Tibial nerve (tissue), 4 donors: Measurements from ENCODE around the gene PDZD4. TPM values are rescaled to one million over a fixed set of nuclear protein-coding genes. Genes with fewer than 3 reads are reported as not detected.
A peak's percentile ranks its signal among the peaks of the same experiment; 100 is the strongest.

Source experiments
- DNase-seq, 2 donors: peaks; one replicate each; pipeline ENCODE4 v3.0.0-alpha.2; 2019; ENCODE audit warnings: low spot score in 2 of 2
- H3K27ac ChIP-seq, 4 donors: fragments of 200-600 bp; sonication (generic) in 3 of 4; one replicate each; pipeline ENCODE4 v1.5.1; 2017 to 2019; ENCODE audit warnings: mild to moderate bottlenecking in 1 of 4
- H3K27me3 ChIP-seq, 2 donors: fragments of 200-600 bp; sonication (generic) in 1 of 2; one replicate each; pipeline versions ENCODE4 v1.5.1 to v1.6.0; 2017 to 2019
- H3K36me3 ChIP-seq, 3 donors: fragments of 200-600 bp; sonication (generic); one replicate each; pipeline ENCODE4 v1.5.1; 2018 to 2019
- H3K4me1 ChIP-seq, 4 donors: fragments of 200-600 bp; sonication (generic) in 3 of 4; one replicate each; pipeline ENCODE4 v1.5.1; 2017 to 2019
- H3K4me3 ChIP-seq, 4 donors: fragments of 200-600 bp; sonication (generic) in 3 of 4; one replicate each; pipeline ENCODE4 v1.5.1; 2017 to 2019; ENCODE audit warnings: mild to moderate bottlenecking in 1 of 4, moderate library complexity in 1 of 4
- H3K9me3 ChIP-seq, 4 donors: fragments of 200-600 bp; sonication (generic) in 3 of 4; one replicate each; pipeline ENCODE4 v1.5.1; 2017 to 2019
- EP300 ChIP-seq, 2 donors: sonication (generic); formaldehyde crosslinking; IDR thresholded peaks; one replicate each; pipeline ENCODE4 v1.6.1; 2017; ENCODE audit warnings: antibody characterized with exemption in 2 of 2, mild to moderate bottlenecking in 1 of 2
- POLR2A ChIP-seq, 2 donors: fragments of 450-650 bp; IDR thresholded peaks; one replicate each; pipeline ENCODE4 v1.6.1; 2017; ENCODE audit warnings: antibody characterized with exemption in 2 of 2, mild to moderate bottlenecking in 2 of 2, moderate library complexity in 2 of 2
- WGBS, 2 donors: methylation state at CpG; one replicate each; pipeline ENCODE4 v1.1.5; 2018; 5-methylcytosine and 5-hydroxymethylcytosine counted together
- total RNA-seq, 4 donors: library from RNA; depleted of rRNA; stranded (reverse); fragments of >200 nt; gene quantifications; one replicate each; pipeline ENCODE4 v1.1.0, GENCODE V29; 2016
- TF ChIP-seq, protein P1 (sequence below), 5 experiments: fragments of 200-600 bp in 3 of 5; fragments of 450-650 bp in 2 of 5; sonication (generic) in 3 of 5; IDR thresholded peaks; one replicate each; pipeline ENCODE4 v1.5.1; 2016 to 2019; ENCODE audit warnings: antibody characterized with exemption in 5 of 5, mild to moderate bottlenecking in 3 of 5, moderate library complexity in 2 of 5

The PDZD4 gene
- total RNA-seq, 4 donors from 2014 or later, result 19.9 to 24.6 (median 21.2) TPM

DNA sequence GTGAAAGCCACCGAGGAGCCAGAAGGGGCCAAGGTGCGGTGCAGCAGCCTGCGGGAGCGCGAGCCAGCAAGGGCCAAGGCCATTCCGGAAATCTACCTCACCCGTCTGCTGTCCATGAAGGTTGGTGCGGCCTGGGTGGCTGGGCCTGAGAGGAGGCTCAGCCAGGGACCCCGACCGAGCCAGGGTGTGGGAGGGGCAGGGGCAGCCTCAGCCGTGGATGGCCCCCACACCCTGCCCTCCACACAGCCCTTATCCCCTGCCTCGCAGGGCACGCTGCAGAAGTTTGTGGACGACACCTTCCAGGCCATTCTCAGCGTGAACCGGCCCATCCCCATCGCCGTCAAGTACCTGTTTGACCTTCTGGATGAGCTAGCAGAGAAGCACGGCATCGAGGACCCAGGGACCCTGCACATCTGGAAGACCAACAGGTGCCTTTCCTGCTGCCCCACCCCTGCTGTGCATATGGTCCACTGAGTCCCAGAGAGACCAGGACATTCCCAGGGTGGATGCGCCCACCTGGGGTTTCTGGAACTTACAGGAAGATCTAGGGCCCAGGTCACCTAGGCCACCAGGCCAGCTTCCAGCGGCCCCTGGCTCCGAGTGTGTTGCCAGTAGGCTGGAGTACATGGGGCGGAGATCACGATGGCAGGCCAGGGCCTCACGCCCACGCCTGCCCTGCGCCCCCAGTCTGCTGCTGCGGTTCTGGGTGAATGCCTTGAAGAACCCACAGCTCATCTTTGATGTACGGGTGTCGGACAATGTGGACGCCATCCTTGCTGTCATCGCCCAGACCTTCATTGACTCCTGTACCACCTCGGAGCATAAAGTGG is 52.9 kb downstream of the PDZD4 start:
- DNase-seq, result no peak
- no peak for TF ChIP-seq POLR2A (IDR thresholded peaks at IDR 0.05)
- TF ChIP-seq EP300 (IDR thresholded peaks at IDR 0.05), result no peak
- TF ChIP-seq, protein P1, sequence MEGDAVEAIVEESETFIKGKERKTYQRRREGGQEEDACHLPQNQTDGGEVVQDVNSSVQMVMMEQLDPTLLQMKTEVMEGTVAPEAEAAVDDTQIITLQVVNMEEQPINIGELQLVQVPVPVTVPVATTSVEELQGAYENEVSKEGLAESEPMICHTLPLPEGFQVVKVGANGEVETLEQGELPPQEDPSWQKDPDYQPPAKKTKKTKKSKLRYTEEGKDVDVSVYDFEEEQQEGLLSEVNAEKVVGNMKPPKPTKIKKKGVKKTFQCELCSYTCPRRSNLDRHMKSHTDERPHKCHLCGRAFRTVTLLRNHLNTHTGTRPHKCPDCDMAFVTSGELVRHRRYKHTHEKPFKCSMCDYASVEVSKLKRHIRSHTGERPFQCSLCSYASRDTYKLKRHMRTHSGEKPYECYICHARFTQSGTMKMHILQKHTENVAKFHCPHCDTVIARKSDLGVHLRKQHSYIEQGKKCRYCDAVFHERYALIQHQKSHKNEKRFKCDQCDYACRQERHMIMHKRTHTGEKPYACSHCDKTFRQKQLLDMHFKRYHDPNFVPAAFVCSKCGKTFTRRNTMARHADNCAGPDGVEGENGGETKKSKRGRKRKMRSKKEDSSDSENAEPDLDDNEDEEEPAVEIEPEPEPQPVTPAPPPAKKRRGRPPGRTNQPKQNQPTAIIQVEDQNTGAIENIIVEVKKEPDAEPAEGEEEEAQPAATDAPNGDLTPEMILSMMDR (IDR thresholded peaks at IDR 0.05), result no peak

DNA sequence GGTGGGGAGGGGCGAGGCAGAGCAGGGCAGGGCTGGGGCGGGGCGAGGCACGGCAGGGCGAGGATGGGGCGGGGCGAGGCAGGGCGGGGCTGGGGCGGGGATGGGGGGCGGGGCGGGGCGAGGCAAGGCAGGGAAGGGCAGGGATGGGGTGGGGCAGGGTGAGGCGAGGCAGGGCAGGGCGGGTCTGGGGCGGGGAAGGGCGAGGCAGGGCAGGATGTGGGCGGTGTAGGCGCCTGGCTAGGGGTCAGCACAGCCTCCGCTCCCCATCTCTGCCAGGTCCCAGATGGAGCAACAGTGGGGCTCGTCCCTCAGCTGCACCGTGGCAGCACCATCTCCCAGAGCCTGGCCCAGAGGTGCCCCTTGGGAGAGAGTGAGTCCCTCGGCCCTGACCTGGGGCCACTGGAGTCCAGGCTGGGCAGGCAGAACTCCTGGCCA is 53.7 kb downstream of the PDZD4 start:
- Histone ChIP-seq H3K36me3 (peaks cover 0 to 20% (median 0%) of the 10 kb centered on the region in 3 donors), H3K4me3 (no peak overlapping the region), H3K9me3 (no peaks in the 10 kb centered on the region), H3K4me1 (peaks cover 0 to 26% (median 11%) of the 10 kb centered on the region in 4 donors), H3K27me3 (peaks cover 0 to 4% of the 10 kb centered on the region in 2 donors), H3K27ac (peak overlapping the region in 1 of 4 donors; percentile 37)
- no peak for TF ChIP-seq EP300 (IDR thresholded peaks at IDR 0.05)
- 49 to 70% methylated on average over 6 to 15 of the region's 22 CpGs for WGBS, 2 donors
- DNase-seq, result no peak

More for the DNA sequence above, 52.9 kb downstream of the PDZD4 start:
- WGBS, 2 donors, result 80 to 91% methylated on average over 2 to 21 of the region's 34 CpGs
- Histone ChIP-seq H3K4me3 (no peak overlapping the region), H3K27ac (peak overlapping the region in 1 of 4 donors; percentile 37), H3K36me3 (peaks cover 0 to 20% (median 0%) of the 10 kb centered on the region in 3 donors), H3K27me3 (peaks cover 0 to 4% of the 10 kb centered on the region in 2 donors), H3K9me3 (no peaks in the 10 kb centered on the region), H3K4me1 (peaks cover 0 to 23% (median 11%) of the 10 kb centered on the region in 4 donors)

DNA sequence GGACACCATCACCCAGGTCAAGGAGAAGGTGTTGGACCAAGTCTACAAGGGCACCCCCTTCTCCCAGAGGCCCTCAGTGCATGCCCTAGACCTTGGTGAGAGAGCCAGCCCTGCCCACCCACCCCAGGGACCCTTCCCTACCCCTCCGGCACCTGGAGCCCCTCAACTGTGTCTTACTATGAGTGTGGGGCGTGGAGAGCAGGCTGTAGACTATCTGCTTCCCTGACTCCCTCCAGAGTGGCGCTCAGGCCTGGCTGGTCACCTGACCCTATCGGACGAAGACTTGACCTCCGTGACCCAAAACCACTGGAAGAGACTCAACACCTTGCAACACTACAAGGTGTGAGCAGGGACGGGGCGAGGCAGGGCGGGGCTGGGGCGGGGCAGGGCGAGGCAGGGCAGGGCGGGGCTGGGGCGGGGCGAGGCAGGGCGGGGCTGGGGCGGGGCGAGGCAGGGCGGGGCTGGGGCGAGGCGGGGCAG is 54.2 kb downstream of the PDZD4 start:
- no peak for TF ChIP-seq POLR2A (IDR thresholded peaks at IDR 0.05)
- TF ChIP-seq EP300 (IDR thresholded peaks at IDR 0.05), result no peak
- TF ChIP-seq, protein P1 (IDR thresholded peaks at IDR 0.05), result no peak
- no peak overlapping the region for H3K27ac ChIP-seq
- WGBS, 2 donors, result 100% methylated on average over 1 of the region's 20 CpGs; no CpG with 5 or more reads in 1 of the 2 donors
- H3K36me3 ChIP-seq, result peaks cover 0 to 20% (median 0%) of the 10 kb centered on the region in 3 donors
- no peak overlapping the region for H3K4me3 ChIP-seq
- peaks cover 0 to 22% (median 10%) of the 10 kb centered on the region in 4 donors for H3K4me1 ChIP-seq
- H3K9me3 ChIP-seq, result no peaks in the 10 kb centered on the region
- no peak for DNase-seq
- peaks cover 0 to 4% of the 10 kb centered on the region in 2 donors for H3K27me3 ChIP-seq

DNA sequence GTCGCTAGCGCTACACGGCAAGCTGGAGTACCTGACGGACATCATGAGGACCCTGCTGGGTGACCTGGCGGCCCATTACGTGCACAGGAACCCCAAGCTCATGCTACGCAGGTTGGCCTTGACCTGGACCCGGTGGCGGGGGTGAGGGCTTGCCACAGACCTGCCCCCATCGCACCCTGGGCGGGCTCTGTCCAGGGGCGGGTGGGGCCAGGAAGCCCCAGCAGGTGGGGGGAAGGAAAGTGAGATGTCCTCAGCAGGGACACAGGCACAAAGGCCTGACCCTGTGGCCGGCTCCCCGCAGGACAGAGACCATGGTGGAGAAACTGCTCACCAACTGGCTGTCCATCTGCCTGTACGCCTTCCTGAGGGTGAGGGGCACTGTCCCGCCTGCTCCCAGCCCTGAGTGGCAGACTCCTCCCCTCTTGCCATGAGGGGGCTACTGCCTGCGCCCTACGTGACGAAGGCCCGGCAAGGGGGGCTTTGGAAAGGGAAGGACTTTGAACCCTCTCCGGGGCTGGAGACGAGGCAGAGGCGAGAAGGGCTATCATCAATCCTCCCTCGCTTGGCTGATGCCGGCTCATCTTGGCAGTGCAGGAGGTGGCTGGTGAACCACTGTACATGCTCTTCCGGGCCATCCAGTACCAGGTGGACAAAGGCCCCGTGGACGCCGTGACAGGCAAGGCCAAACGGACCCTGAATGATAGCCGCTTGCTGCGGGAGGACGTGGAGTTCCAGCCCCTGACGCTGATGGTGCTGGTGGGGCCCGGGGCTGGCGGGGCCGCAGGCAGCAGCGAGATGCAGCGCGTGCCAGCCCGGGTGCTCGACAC is 54.8 kb downstream of the PDZD4 start:
- Histone ChIP-seq H3K4me3 (no peak overlapping the region), H3K36me3 (peaks cover 0 to 20% (median 0%) of the 10 kb centered on the region in 3 donors), H3K9me3 (no peaks in the 10 kb centered on the region), H3K27me3 (peaks cover 0 to 4% of the 10 kb centered on the region in 2 donors), H3K27ac (no peak overlapping the region), H3K4me1 (peaks cover 0 to 15% (median 4%) of the 10 kb centered on the region in 4 donors)
- WGBS, 2 donors, result 93% methylated on average over 29 to 34 of the region's 42 CpGs
- DNase-seq, result no peak
- TF ChIP-seq, protein P1 (IDR thresholded peaks at IDR 0.05), result no peak
- TF ChIP-seq EP300 (IDR thresholded peaks at IDR 0.05) (no peak), POLR2A (IDR thresholded peaks at IDR 0.05) (no peak)

DNA sequence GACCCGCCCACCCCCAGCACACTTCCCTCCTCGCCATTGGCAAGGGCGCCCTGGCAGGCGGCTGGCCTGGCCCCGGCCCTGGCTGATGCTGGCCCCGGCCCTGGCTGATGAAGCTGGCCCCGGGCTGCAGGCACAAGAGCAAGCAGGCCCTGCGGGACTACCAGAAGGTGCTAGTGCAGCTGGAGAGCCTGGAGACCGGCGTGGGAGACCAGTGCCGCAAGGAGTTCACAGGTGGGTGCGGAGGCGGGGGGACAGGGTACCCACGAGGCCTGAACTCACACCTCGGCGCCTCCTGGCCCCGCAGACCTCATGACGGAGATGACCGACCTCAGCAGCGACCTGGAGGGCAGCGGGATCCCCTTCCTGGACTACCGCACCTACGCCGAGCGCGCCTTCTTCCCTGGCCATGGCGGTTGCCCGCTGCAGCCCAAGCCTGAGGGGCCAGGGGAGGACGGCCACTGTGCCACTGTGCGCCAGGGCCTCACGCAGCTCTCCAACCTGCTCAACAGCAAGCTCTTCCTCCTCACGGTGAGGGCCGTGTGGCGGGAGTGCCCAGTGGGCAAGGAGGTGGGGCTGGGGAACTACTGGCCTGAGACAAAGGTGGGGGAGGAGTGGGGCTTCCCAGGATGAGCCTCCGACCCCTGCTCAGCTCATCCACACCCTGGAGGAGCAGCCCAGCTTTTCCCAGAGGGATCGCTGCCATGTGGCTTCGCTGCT is 55.6 kb downstream of the PDZD4 start:
- peaks cover 0 to 20% (median 0%) of the 10 kb centered on the region in 3 donors for H3K36me3 ChIP-seq
- 87 to 94% methylated on average over 8 to 34 of the region's 37 CpGs for WGBS, 2 donors
- H3K4me3 ChIP-seq, result no peak overlapping the region
- peaks cover 0 to 10% (median 1%) of the 10 kb centered on the region in 4 donors for H3K4me1 ChIP-seq
- H3K27ac ChIP-seq, result no peak overlapping the region
- no peak for TF ChIP-seq EP300 (IDR thresholded peaks at IDR 0.05)
- TF ChIP-seq, protein P1 (IDR thresholded peaks at IDR 0.05), result no peak
- TF ChIP-seq POLR2A (IDR thresholded peaks at IDR 0.05), result no peak
- H3K9me3 ChIP-seq, result no peaks in the 10 kb centered on the region
- no peak for DNase-seq
- H3K27me3 ChIP-seq, result peaks cover 0 to 4% of the 10 kb centered on the region in 2 donors
